Right ventricle myocardium superior (tissue), 1 donor: Measurements from ENCODE around the gene SULF2. TPM values are rescaled to one million over a fixed set of nuclear protein-coding genes. Genes with fewer than 3 reads are reported as not detected.
A peak's percentile ranks its signal among the peaks of the same experiment; 100 is the strongest.

ENCODE experiments used
- ATAC-seq: fragments of 200-7000 bp; cut with Tn5 transposase; one replicate; pipeline ENCODE4 v1.9.1; 2020; ENCODE audit warnings: mild to moderate bottlenecking; ENCODE audit not compliant: poor library complexity
- DNase-seq: peaks from one replicate; pipeline ENCODE4 v3.0.0-alpha.2; 2020
- intact Hi-C: fragments of 100-400 bp; cut with DNase I; formaldehyde crosslinking; loops from one replicate; pipeline ENCODE4 v1.11.2; 2022
- total RNA-seq: library from RNA; stranded (reverse); fragmentation: NEBNext Ultra II Directional; extraction: Animal tissue kit (Norgen Biotek cat#: 25700); gene quantifications from one replicate; pipeline ENCODE4 v1.2.1, GENCODE V29; 2021
- donor health status: DM: no; HTN: yes; CAD: no; lungs with severe emphysema.

Gene SULF2
- total RNA-seq, 1 donor from 2014 or later = 32.0 TPM

DNA sequence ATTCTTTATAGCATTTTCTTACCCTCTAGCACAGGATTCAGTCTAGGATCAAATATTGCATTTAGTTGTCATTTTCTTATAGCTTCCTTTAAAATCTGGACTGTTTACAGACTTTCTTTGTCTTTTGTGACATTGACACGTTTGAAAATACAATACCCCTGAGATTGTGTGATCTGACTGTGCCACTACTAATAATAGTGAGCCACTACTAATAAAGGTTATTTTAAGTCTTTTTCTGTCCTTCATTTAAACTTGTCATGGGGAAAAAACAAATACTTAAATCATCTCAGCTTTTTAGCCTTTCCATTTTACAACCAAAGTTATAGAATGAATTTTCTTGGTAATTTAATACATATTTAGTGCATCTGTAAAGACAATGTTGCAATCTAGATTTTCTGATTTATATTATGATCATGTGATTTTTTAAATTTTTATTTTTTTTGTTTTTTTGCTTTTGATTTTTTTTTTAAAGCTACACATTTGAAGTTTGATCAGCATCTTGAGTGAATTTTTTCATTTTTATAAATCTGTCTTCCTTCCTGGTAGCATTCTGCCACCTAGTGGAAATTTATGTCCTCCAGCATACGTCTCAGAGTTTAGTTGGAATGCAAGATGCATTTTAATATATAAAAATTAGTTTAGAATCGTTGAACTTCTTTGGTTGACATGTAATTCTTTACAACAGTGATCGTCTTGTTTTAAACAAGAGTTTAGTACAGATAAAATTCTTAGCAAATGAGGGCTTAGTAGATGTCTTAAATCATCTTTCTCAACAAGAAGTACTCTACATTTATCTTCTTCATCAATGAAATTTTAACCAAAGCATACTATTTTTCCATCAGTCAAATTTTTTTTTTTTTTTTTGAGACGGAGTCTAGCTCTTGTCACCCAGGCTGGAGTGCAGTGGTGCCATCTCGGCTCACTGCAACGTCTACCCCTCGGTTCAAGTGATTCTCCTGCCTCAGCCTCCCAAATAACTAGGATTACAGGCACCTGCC, 164.2 kb downstream of the SULF2 start:
- DNase-seq = no peak
- peak; percentile 69 for ATAC-seq
- intact Hi-C loops = loop anchor here (10.0 kb wide), 2 partner anchors 346 to 416 kb away; no protein-coding TSS in a partner anchor

DNA sequence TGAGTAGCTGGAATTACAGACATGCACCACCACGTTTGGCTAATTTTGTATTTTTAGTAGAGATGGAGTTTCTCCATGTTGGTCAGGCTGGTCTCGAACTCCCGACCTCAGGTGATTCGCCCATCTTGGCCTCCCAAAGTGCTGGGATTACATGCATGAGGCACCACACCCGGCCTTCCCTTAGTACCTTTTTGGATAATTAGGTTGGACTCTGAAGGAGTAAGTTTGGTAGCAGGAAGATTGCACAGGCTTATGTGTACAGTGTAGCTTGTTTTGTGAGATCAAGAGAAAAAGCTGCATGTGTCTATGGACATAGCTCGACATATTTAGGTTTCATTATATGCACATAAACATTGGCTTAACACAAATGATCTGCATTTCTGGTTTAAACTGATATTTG, 166.8 kb downstream of the SULF2 start:
- DNase-seq (no peak), ATAC-seq (no peak)
- intact Hi-C loops = loop anchor here (10.0 kb wide), 2 partner anchors 114 to 234 kb away; partner anchors contain the start of gene NCOA3

DNA sequence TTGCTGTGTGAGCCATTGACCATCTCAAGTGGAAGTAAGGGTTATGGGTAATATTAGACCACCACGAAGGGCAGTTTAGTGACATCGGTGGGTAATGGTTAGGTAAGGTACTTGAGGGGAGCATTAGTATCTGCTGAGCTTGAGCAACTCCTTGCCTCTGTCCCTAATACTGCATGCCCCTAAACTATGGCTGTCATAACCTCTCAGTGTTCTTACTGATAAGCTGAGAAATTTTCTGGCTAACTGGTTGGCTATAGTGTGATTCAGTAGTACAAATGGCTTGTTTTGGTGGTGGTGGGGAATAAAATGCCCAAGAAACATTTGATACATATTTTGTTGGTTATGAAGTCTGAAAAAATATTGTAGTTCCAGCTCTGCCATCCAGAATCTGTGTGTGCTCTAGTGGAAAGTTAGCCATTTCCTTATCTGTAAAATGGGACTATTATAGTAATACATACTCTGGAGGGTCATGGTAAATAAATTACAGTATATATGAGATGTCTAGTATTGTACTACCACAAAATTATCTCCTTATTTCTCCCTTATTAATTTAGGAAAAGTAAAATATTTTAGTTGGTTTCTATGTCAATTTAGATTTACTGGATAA, 170.5 kb downstream of the SULF2 start:
- ATAC-seq (no peak), DNase-seq (no peak)
- intact Hi-C loops = loop anchor here (10.0 kb wide), 2 partner anchors 110 to 230 kb away; partner anchors contain the start of gene NCOA3

DNA sequence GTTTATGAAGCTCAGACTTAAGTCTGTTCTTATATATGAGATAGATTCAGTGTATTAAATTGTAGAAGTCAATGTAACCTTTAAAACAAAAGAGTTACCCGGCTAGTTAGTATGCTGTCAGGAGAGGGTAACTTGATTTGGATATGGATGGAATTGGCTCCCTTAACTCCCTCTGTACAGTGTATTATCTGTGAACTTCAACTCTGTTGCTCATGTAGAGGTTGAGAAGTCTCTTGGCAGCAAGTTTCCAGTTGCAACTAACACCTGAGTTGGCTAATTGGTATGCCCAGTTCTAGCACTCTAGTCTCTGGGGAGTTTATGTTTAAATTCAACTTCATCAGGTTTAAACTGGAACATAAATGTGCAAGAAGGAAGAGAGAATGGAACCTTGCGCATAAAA, 172.6 kb downstream of the SULF2 start:
- intact Hi-C loops = loop anchor here (10.0 kb wide), 2 partner anchors 108 to 228 kb away; partner anchors contain the start of gene NCOA3
- no peak for DNase-seq
- peak; percentile 47 for ATAC-seq

DNA sequence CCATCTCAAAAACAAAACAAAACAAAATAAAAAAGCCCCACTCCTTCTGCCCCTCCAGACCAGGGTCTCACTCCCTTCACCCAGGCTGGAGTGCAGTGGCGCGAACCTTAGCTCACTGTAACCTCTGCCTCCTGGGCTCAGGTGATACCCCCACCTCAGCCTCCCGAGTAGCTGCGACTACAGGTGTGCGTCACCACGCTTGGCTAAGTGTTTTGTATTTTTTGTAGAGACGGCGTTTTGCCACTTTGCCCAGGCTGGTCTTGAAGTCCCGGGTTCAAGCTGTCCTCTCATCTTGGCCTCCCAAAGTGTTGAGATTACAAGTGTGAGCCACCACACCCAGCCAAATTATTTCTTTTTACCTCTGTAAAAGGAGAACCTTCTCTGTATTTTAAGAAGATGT, 173.5 kb downstream of the SULF2 start:
- intact Hi-C loops = loop anchor here (10.0 kb wide), 2 partner anchors 107 to 227 kb away; partner anchors contain the start of gene NCOA3
- ATAC-seq = no peak
- DNase-seq = no peak

DNA sequence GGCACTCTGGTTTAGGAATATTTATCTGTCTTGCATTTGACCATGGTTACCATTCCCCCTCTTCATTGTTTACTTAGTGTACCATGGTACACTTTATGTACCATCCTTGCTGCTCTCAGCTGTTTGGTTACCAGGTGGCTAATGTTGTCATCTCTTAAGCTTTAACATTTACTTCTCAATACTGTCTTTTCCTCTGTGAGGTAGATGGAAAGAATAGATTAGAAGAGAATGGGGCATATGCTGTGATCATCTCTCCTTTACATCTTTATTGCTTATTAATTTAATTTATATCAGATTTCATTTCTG, 174.4 kb downstream of the SULF2 start:
- intact Hi-C loops = loop anchor here (10.0 kb wide), 2 partner anchors 106 to 226 kb away; partner anchors contain the start of gene NCOA3
- ATAC-seq = no peak

DNA sequence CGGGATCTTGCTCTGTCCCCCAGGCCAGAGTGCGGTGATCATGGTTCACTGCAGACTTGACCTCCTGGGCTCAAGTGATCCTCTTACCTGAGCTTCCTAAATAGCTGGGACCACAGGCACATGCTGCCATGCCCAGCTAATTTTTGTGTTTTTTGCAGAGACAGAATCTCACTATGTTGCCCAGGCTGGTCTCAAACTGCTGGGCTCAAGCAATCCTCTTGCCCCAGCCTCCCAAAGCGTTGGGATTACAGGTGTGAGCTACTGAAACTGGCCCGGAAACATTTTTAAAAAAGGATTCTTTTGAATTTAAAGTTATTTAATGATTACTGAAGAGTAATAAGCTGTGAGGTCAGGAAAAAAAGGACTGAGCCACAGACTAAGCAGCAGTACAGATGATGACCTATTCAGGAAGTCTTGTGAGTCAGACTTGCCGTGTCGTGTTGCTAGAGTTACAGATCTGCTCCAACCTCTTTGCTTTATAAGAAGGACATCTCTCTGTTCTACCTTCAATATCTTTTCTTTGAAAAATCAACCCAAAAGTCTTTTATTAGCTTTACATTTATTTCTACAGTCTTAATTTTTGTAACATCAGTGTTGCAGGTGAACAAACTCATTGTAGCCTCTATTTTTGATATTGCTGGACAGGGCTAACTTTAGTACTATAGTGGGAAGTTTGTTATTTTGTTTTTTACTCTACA, 174.9 kb downstream of the SULF2 start:
- peak; percentile 48 for ATAC-seq
- intact Hi-C loops = loop anchor here (10.0 kb wide), 2 partner anchors 106 to 226 kb away; partner anchors contain the start of gene NCOA3
- DNase-seq = no peak

More for the DNA sequence above, 174.4 kb downstream of the SULF2 start:
- no peak for DNase-seq

DNA sequence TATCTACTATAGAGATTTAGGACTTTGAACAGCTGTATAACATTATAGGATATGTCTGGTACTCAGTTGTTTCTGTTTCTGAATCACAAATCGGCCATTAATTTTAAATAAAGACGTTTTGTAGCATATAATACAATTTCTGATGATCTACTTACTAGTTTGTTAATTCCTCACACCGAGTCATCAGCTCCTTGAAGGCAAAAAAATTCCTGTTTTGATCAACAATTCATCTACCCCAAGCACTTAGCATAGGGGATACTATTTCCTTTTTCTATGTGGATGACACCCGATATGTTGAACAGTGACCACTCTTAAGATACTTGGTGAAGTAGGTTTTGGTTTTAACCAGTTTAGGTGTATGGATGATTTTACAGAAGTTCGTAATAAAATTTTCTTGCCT, 176.3 kb downstream of the SULF2 start:
- no peak for ATAC-seq
- no peak for DNase-seq
- intact Hi-C loops = no loop called here
